Ovary (tissue), 9 donors: ENCODE results near the gene GSTO1. TPM values are rescaled to one million over a fixed set of nuclear protein-coding genes. Genes with fewer than 3 reads are reported as not detected.

Source experiments
- DNase-seq, 5 donors: peaks; one replicate each; pipeline ENCODE4 v3.0.0-alpha.2; 2019 to 2020
- H3K27ac ChIP-seq, 2 donors: fragments of 200-600 bp; one replicate each; pipeline versions ENCODE4 v1.5.1 to v1.8.0; 2019 to 2022
- H3K27me3 ChIP-seq: fragments of 200-600 bp; one replicate; pipeline ENCODE4 v1.8.0; 2022
- H3K36me3 ChIP-seq: fragments of 200-600 bp; sonication (generic); one replicate; pipeline ENCODE4 v1.5.1; 2019
- H3K4me1 ChIP-seq: one replicate; pipeline ENCODE4 v1.8.1; 2013; ENCODE audit warnings: mild to moderate bottlenecking, moderate library complexity; ENCODE audit not compliant: insufficient read depth
- H3K4me3 ChIP-seq: fragments of 200-600 bp; sonication (generic); one replicate; pipeline ENCODE4 v1.5.1; 2017
- H3K9me3 ChIP-seq, 2 donors: fragments of 200-600 bp in 1 of 2; sonication (generic) in 1 of 2; one replicate each; pipeline versions ENCODE4 v1.5.1 to v1.8.1; 2013 to 2019; ENCODE audit warnings: mild to moderate bottlenecking in 1 of 2, moderate library complexity in 1 of 2
- CTCF ChIP-seq, 3 donors: fragments of 450-650 bp in 2 of 3; fragments of 200-600 bp in 1 of 3; IDR thresholded peaks; one replicate each; pipeline versions ENCODE4 v1.5.1 to v1.8.0; 2016 to 2022; ENCODE audit warnings: antibody characterized with exemption in 3 of 3, mild to moderate bottlenecking in 1 of 3
- EP300 ChIP-seq: sonication (generic); formaldehyde crosslinking; IDR thresholded peaks from one replicate; pipeline ENCODE4 v1.6.1; 2017; ENCODE audit warnings: antibody characterized with exemption
- POLR2A ChIP-seq: fragments of 450-650 bp; IDR thresholded peaks from one replicate; pipeline ENCODE4 v1.6.1; 2017; ENCODE audit warnings: antibody characterized with exemption, mild to moderate bottlenecking, moderate library complexity
- WGBS, 3 donors: extraction: QIAGEN DNeasy Blood & Tissue Kit in 1 of 3; methylation state at CpG; one replicate each; pipeline versions ENCODE4 v1.1.5 to v1.1.7; 2013 to 2017; 5-methylcytosine and 5-hydroxymethylcytosine counted together
- intact Hi-C, 4 donors: fragments of 100-400 bp; cut with DNase I; formaldehyde crosslinking; loops; one replicate each; pipeline versions ENCODE4 v1.11.0 to v1.15.1; 2022 to 2023
- polyA plus RNA-seq, 2 donors: library from polyadenylated mRNA; stranded (reverse); fragments of 200-250 nt in 1 of 2; fragments of 350-450 nt in 1 of 2; fragmentation: Illumina TruSeq in 1 of 2; extraction: RNeasy Lipid Tissue Mini Kit (QIAGEN cat#74804) in 1 of 2; gene quantifications; one replicate each; pipeline ENCODE4 v1.2.3, GENCODE V29; 2013 to 2014
- total RNA-seq, 7 donors: library from RNA; depleted of rRNA in 2 of 7; stranded (reverse); fragments of >200 nt in 2 of 7; fragmentation: NEBNext Ultra II Directional in 3 of 7; extraction: Animal tissue kit (Norgen Biotek cat#: 25700) in 3 of 7; gene quantifications; one replicate each; pipeline versions ENCODE4 v1.1.0 to v1.2.4, GENCODE V29; 2016 to 2023
- donor health status: DM: no; HTN: no; CAD: no; lungs with moderate emphysema.
- donor health status: DM: no; HTN: no; CAD: no.
- donor health status: Bipolar disorder and iron deficiency.
- donor health status: DM: yes; HTN: yes; CAD: no.
- donor health status: DM: no; HTN: no; CAD: no.
- donor health status: DM: yes; HTN: yes; CAD: no.

GSTO1 gene
- total and polyA plus RNA-seq, 9 donors, result 58.7 to 125 (median 91.0) TPM

DNA sequence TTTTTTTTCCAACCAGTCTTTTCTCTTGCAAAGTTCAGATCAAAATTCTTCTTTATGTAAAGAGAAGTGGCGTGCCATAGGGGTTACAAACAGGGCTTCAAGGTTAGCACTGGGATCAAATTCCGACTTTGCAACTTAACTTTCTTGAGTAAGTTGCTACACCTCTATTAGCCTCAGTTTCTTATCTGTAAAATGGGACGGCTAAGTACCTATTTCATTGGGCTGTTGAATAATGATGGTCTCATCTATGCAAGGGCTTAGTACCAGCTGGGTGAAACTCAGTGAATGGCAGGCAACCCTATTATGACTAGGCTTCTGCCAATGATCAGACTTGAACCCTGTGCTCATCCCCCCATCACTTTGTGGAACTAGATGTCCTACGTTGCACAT lies 49.7 kb downstream of the GSTO1 start:
- H3K27ac ChIP-seq, result no peak overlapping the region
- no peaks in the 10 kb centered on the region for H3K9me3 ChIP-seq
- peaks cover 28% of the 10 kb centered on the region for H3K4me1 ChIP-seq
- no peaks in the 10 kb centered on the region for H3K27me3 ChIP-seq
- no peak for TF ChIP-seq CTCF (IDR thresholded peaks at IDR 0.05)
- no peak for TF ChIP-seq POLR2A
- no peak for TF ChIP-seq EP300
- no peak overlapping the region for H3K4me3 ChIP-seq
- intact Hi-C loops, result loop anchor here in 2 of 4 donors (5.0 kb wide), 1 partner anchor 33 kb away; the partner anchor contains the start of gene ITPRIP (in 2 of the 2)
- 80 to 87% (median 82%) methylated on average over 4 of the region's 4 CpGs for WGBS, 3 donors
- H3K36me3 ChIP-seq, result no peaks in the 10 kb centered on the region
- DNase-seq, result no peak

DNA sequence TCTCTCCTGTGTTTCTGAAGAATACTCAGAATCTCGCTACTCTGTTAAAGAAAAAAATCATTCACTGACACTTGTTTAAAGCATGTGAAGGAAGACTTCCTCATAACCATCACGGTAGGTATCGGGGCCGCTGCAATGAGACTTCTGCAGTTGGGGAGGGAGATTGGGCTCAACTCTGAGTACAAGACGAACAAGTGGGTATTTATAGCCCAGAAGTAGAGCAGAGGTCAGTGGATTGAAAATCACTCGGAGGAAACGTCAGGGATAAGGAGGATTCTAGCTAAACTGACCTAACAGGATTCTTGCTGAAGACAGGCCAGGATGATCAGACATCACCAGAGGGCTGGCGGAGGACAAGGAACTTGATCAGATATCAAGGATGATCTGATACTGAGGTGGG lies 50.2 kb downstream of the GSTO1 start:
- intact Hi-C loops, result loop anchor here in 3 of 4 donors (5.0 kb wide), 2 partner anchors 32 to 47 kb away; partner anchors contain the start of genes ITPRIP (in 2 of the 3) and CFAP58 (in 1 of the 3)
- H3K27ac ChIP-seq, result peak overlapping the region in 1 of 2 donors; percentile 1

DNA sequence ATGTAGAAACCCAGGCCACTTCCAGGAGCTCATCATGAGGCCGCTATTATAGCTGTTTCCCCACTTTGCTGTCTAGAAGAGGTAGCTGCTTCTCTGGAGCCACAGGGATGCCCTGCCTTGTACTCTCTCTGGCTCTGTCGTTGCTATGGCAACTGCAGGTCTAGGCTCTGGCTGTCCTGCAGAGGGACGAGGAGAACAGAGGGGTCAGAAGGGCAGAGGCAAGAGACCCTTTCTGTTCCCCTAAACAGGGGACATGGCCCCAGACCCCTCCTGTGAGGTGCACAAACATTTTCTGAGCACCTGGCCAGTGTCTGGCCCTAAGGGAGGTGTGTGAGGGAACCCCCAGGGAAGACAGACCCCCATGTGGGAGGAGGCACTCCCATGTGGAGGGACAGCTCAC lies 52.2 kb downstream of the GSTO1 start:
- 57 to 68% (median 64%) methylated on average over 3 of the region's 3 CpGs for WGBS, 3 donors
- DNase-seq, result no peak
- no peak overlapping the region for H3K27ac ChIP-seq

More for the DNA sequence above, 50.2 kb downstream of the GSTO1 start:
- Histone ChIP-seq H3K4me1 (peaks cover 22% of the 10 kb centered on the region), H3K4me3 (no peak overlapping the region), H3K9me3 (no peaks in the 10 kb centered on the region), H3K27me3 (no peaks in the 10 kb centered on the region), H3K36me3 (no peaks in the 10 kb centered on the region)
- 46 to 57% (median 50%) methylated on average over 8 of the region's 8 CpGs for WGBS, 3 donors
- no peak for TF ChIP-seq POLR2A
- TF ChIP-seq CTCF (IDR thresholded peaks at IDR 0.05), result no peak
- TF ChIP-seq EP300, result no peak
- DNase-seq, result no peak

GRCh38 chr10:104307576-104308438 lies 53.1 kb downstream of the GSTO1 start:
- TF ChIP-seq EP300 (no peak), CTCF (IDR thresholded peaks at IDR 0.05) (no peak), POLR2A (no peak)
- H3K27ac ChIP-seq, result no peak overlapping the region
- H3K27me3 ChIP-seq, result no peaks in the 10 kb centered on the region
- H3K4me1 ChIP-seq, result peaks cover 22% of the 10 kb centered on the region
- peak in 2 of 5 donors; percentile 18 to 21 for DNase-seq
- no peaks in the 10 kb centered on the region for H3K36me3 ChIP-seq
- H3K9me3 ChIP-seq, result no peaks in the 10 kb centered on the region
- intact Hi-C loops, result loop anchor here in 1 of 4 donors (5.0 kb wide), 1 partner anchor 44 kb away; the partner anchor contains the start of gene CFAP58
- H3K4me3 ChIP-seq, result no peak overlapping the region
- 51 to 65% (median 59%) methylated on average over 10 of the region's 10 CpGs for WGBS, 3 donors

More for the DNA sequence above, 52.2 kb downstream of the GSTO1 start:
- intact Hi-C loops, result loop anchor here in 1 of 4 donors (5.0 kb wide), 1 partner anchor 45 kb away; the partner anchor contains the start of gene CFAP58
- no peak overlapping the region for H3K4me3 ChIP-seq
- no peaks in the 10 kb centered on the region for H3K27me3 ChIP-seq
- no peak for TF ChIP-seq CTCF (IDR thresholded peaks at IDR 0.05)
- TF ChIP-seq POLR2A, result no peak
- no peak for TF ChIP-seq EP300
- no peaks in the 10 kb centered on the region for H3K36me3 ChIP-seq
- H3K9me3 ChIP-seq, result no peaks in the 10 kb centered on the region
- peaks cover 20% of the 10 kb centered on the region for H3K4me1 ChIP-seq
